Effector memory CD8-positive, alpha-beta T cell (primary cell): ENCODE measurements around the gene KLHDC4.

Experiments used
- ATAC-seq: fragments of 150-1000 bp; cut with Tn5 transposase; replicated peaks from 2 replicates; pipeline ENCODE4 v1.10.0; 2021; ENCODE audit warnings: mild to moderate bottlenecking, moderate library complexity
- DNase-seq, 3 experiments: peaks; one replicate each; pipeline ENCODE4 v3.0.0; 2021
- H3K27ac Mint-ChIP-seq, 2 donors: one replicate each; pipeline ENCODE4 v1.8.0; 2022; ENCODE audit warnings: mild to moderate bottlenecking in 2 of 2, mixed read lengths in 2 of 2, moderate library complexity in 2 of 2
- H3K27me3 Mint-ChIP-seq, 2 donors: one replicate each; pipeline ENCODE4 v1.8.0; 2022; ENCODE audit warnings: mixed read lengths in 2 of 2
- H3K36me3 Mint-ChIP-seq: one replicate; pipeline ENCODE4 v1.8.0; 2022; ENCODE audit warnings: mild to moderate bottlenecking, moderate library complexity, mixed read lengths; ENCODE audit not compliant: insufficient read depth
- H3K4me1 Mint-ChIP-seq, 2 donors: one replicate each; pipeline ENCODE4 v1.8.0; 2022; ENCODE audit warnings: low read depth in 2 of 2, mixed read lengths in 2 of 2
- H3K4me3 Mint-ChIP-seq, 2 donors: one replicate each; pipeline ENCODE4 v1.8.0; 2022; ENCODE audit warnings: mild to moderate bottlenecking in 2 of 2, mixed read lengths in 2 of 2, moderate library complexity in 2 of 2
- H3K9me3 Mint-ChIP-seq, 2 donors: one replicate each; pipeline ENCODE4 v1.8.0; 2022; ENCODE audit warnings: mixed read lengths in 2 of 2

The KLHDC4 gene

DNA sequence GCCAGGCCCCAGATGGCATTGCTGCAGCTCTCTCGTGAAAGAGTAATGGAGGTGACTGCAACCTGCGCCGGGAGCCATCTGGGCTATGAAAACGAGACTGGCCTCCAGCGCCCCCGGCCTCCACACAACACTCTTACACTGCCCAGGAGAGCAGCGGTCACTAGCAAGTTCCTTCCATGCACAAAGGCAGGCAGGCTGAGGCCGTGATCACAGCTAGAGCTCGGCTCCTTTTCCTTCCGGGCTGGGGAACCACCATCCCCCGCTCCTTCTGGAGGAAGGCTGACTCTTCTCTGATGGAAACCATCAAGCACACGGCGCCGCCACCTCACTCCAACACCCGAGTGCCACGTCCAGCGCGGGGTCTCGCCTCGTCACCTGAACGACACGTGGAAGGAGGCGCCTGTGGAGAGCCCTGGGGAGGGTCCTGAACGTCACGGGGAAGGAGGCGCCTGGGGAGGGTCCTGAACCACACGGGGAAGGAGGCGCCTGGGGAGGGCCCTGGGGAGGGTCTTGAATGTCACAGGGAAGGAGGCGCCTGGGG lies 61.9 kb downstream of the KLHDC4 start:
- H3K9me3 Mint-ChIP-seq, result no peaks in the 10 kb centered on the region
- H3K27me3 Mint-ChIP-seq, result no peaks in the 10 kb centered on the region
- H3K27ac Mint-ChIP-seq, result peak overlapping the region in 1 of 2 donors; percentile 80
- H3K36me3 Mint-ChIP-seq, result peaks cover 21% of the 10 kb centered on the region
- ATAC-seq (no peak), DNase-seq (no peak)
- peaks cover 25 to 33% of the 10 kb centered on the region in 2 donors for H3K4me1 Mint-ChIP-seq
- no peak overlapping the region for H3K4me3 Mint-ChIP-seq

DNA sequence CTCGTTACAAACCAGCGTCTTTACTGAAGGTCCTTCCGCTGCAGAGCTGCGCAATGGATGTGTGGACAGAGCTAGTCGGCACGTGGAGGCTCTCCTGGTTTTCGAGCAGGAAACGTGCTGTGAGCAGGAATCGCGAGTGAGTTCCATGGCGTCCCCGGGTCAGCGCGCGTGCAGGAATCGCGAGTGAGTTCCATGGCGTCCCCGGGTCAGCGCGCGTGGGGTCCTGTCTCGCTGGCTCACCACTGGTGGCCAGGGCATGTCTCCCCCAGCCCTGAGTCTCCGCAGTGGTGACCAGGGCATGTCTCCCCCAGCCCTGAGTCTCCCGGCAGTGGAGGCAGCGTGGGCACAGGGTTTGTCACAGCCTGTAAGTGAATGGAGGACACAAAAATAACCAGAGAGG lies 62.7 kb downstream of the KLHDC4 start:
- Mint-ChIP-seq H3K4me3 (peak overlapping the region; percentile 67 to 73), H3K27me3 (no peaks in the 10 kb centered on the region), H3K9me3 (no peaks in the 10 kb centered on the region), H3K4me1 (peaks cover 31 to 40% of the 10 kb centered on the region in 2 donors), H3K27ac (peak overlapping the region; percentile 80 to 85), H3K36me3 (peaks cover 16% of the 10 kb centered on the region)
- ATAC-seq, result no peak
- no peak for DNase-seq

DNA sequence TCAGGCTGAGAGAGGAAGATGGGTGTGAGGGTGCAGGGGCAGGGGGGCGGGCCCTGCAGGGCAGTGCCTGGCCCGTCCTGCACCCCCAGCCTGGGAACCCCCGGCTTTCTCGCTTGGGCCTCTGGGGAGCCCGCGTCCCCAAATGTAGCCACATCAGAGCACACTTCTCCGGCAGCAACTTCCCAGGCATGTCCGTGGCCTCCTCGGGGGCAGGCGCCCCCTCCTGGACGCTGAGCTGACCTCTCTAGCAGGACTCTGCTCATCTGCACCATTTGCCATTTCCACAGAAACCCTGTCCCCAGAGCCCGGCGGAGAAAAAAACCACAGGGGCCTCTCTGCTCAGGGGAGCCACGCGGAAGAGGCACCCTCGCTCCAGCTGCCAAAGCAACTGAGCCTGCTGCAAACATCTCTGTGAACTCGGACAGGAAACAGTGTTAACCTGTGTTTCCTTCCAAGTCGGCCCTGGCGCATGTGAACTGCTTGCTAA lies 63.4 kb downstream of the KLHDC4 start:
- Mint-ChIP-seq H3K36me3 (peaks cover 9% of the 10 kb centered on the region), H3K4me3 (peak overlapping the region; percentile 67 to 73), H3K4me1 (peaks cover 36 to 42% of the 10 kb centered on the region in 2 donors), H3K27ac (peak overlapping the region; percentile 80 to 85), H3K9me3 (no peaks in the 10 kb centered on the region), H3K27me3 (no peaks in the 10 kb centered on the region)
- ATAC-seq (peak; percentile 64), DNase-seq (peak; percentile 16 to 22 (median 17))

DNA sequence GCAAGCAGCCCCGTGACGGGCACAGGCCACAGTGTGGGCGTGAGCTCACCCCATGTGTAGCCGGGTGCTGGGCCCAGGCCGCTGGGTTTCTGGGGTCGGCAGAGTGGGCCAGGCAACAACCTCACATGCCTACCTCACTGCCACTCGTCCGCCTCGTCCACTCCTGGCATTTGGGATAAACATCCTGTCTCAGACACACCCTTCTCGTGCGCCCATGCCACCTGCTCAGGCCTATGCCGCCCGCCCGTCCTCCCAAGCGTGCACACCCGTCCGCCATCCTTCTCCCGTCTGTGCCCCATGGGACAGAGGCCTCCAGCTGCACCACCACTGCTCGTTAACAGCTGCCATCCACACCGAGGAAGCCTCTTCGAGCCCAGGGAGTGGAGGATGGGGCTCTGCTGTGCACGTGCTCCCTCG lies 64.3 kb downstream of the KLHDC4 start:
- H3K4me1 Mint-ChIP-seq, result peaks cover 36 to 42% of the 10 kb centered on the region in 2 donors
- peak overlapping the region in 1 of 2 donors; percentile 67 for H3K4me3 Mint-ChIP-seq
- peak overlapping the region; percentile 80 to 85 for H3K27ac Mint-ChIP-seq
- H3K9me3 Mint-ChIP-seq, result no peaks in the 10 kb centered on the region
- ATAC-seq (no peak), DNase-seq (no peak)
- H3K36me3 Mint-ChIP-seq, result peaks cover 3% of the 10 kb centered on the region
- no peaks in the 10 kb centered on the region for H3K27me3 Mint-ChIP-seq

DNA sequence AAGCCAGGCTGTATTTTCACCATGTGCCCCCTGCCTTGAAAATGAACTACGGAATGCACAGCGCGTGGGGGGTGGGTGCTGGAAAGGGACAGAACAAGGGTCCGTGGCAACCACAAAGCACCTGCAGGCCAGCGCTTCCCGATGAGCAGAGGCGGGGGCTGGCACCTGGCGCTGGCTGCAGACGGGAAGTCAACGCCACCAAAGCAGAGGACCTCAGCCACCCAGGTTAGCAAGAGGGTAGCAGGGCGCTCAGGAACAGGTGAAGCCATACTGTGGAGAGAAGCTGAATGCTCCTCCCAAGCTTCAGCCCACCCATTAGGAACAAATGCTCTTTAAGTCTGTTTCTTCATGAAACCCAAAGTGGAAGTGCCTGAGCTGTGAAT lies 64.7 kb downstream of the KLHDC4 start:
- H3K4me1 Mint-ChIP-seq, result peaks cover 36 to 42% of the 10 kb centered on the region in 2 donors

DNA sequence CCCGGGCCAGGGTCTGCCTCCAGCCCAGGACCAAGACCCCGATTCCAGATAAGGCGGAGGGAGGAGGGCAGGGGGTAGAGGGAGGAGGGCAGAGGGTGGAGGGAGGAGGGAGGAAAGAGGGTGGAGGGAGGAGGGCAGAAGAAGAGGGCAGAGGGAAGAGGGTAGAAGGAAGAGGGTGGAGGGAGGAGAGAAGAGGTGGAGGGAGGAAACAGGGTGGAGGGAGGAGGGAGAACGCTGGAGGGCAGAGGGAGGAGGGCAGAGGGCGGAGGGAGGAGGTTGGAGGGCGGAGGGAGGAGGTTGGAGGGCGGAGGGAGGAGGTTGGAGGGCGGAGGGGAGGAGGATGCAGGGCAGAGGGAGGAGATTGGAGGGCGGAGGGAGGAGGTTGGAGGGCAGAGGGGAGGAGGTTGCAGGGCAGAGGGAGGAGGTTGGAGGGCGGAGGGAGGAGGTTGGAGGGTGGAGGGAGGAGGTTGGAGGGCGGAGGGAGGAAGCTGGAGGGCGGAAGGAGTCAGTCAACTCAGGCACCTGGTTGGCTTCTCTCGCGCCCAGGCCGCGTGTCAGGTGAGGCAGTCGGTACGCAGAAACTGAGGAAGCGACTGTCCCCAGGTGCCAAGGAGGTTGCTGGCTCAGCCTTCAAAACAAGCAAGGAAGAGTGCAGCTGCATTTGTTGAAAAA lies 65.2 kb downstream of the KLHDC4 start:
- H3K27me3 Mint-ChIP-seq, result no peaks in the 10 kb centered on the region
- peaks cover 36 to 42% of the 10 kb centered on the region in 2 donors for H3K4me1 Mint-ChIP-seq
- no peak for ATAC-seq

More for the DNA sequence above, 64.7 kb downstream of the KLHDC4 start:
- H3K27me3 Mint-ChIP-seq, result no peaks in the 10 kb centered on the region
- no peak for ATAC-seq
- H3K36me3 Mint-ChIP-seq, result peaks cover 3% of the 10 kb centered on the region
- H3K4me3 Mint-ChIP-seq, result no peak overlapping the region
- H3K9me3 Mint-ChIP-seq, result no peaks in the 10 kb centered on the region
- peak overlapping the region; percentile 64 to 85 for H3K27ac Mint-ChIP-seq
- DNase-seq, result no peak

DNA sequence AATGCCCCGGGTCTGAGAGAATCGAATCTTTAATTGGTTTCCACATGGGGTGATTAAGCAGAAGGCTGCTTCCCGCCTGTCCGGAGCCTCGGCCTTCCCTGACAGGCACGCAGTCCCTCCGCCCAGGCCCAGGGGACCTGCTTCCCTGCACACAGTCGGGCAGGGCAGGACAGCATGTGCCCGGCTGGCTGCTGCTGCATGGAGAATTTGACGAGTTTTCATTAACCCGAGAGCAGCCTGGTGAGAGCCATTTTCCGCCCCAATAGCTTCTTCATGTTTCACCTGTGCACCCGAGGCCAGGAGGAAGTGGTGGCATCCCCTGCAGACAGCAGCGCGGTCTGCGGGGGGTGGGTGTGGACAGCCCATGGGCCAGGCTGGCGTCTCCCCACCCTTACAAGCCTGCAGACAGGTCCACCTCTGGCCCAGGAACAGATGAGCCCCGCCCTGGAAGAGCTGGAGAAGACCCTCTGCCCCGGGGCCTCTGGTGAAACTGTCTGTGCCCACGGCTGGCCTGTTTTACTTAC lies 67.0 kb downstream of the KLHDC4 start:
- Mint-ChIP-seq H3K4me3 (peak overlapping the region; percentile 60 to 61), H3K36me3 (peaks cover 3% of the 10 kb centered on the region), H3K27me3 (no peaks in the 10 kb centered on the region), H3K27ac (peak overlapping the region; percentile 87 to 89), H3K4me1 (peaks cover 36 to 44% of the 10 kb centered on the region in 2 donors), H3K9me3 (no peaks in the 10 kb centered on the region)
- DNase-seq (peak in 2 of 3 experiments; percentile 15 to 16), ATAC-seq (peak; percentile 66)

More for the DNA sequence above, 65.2 kb downstream of the KLHDC4 start:
- H3K36me3 Mint-ChIP-seq, result peaks cover 3% of the 10 kb centered on the region
- no peak for DNase-seq
- H3K9me3 Mint-ChIP-seq, result no peaks in the 10 kb centered on the region
- H3K27ac Mint-ChIP-seq, result peak overlapping the region; percentile 64 to 89
- no peak overlapping the region for H3K4me3 Mint-ChIP-seq

DNA sequence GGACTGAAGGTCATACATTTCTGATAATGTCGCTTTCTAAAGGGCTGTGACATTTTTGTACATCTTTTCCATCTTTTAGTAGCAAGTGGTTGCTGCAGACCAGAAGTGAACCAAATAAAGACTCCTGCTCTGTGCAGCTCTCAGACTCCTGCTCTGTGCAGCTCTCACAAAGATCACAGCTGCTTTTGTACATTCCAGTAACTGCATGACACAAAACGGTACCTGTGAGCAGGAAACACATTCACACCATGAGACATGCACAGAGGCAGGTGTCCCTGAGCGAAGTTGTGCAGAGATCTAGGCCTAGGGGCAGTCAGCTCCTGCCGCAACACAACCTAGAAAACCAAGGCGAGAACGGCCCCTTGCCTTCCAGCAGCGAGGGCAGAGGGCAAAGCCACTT lies 67.5 kb downstream of the KLHDC4 start:
- H3K9me3 Mint-ChIP-seq, result no peaks in the 10 kb centered on the region
- peak overlapping the region; percentile 60 to 61 for H3K4me3 Mint-ChIP-seq
- peaks cover 32 to 39% of the 10 kb centered on the region in 2 donors for H3K4me1 Mint-ChIP-seq
- no peak for ATAC-seq
- peaks cover 3% of the 10 kb centered on the region for H3K36me3 Mint-ChIP-seq
- peak overlapping the region; percentile 87 to 89 for H3K27ac Mint-ChIP-seq
- DNase-seq, result no peak
- no peaks in the 10 kb centered on the region for H3K27me3 Mint-ChIP-seq

DNA sequence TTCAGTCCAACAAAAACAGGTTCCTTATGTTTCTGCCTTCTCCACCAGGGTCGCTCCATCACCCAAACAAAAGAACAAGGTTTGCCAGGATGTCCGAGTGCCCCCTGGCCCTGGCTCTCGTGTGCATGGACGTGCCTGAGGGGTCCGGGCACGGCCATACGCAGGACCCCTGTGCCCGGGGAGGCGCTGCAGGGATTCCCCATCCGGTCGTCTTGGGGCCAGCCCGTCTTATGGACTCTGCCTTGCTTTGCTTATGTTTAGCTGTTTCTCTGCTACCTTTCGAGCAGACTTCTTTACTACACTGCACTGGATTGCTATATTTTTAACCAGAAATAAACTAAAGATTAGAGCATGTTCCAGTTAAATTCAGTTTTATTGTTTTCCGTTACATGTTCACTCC lies 68.0 kb downstream of the KLHDC4 start:
- Mint-ChIP-seq H3K4me1 (peaks cover 30 to 36% of the 10 kb centered on the region in 2 donors), H3K27me3 (no peaks in the 10 kb centered on the region), H3K27ac (peak overlapping the region; percentile 87 to 89), H3K4me3 (peak overlapping the region in 1 of 2 donors; percentile 61), H3K9me3 (no peaks in the 10 kb centered on the region), H3K36me3 (peaks cover 7% of the 10 kb centered on the region)
- DNase-seq (no peak), ATAC-seq (no peak)

DNA sequence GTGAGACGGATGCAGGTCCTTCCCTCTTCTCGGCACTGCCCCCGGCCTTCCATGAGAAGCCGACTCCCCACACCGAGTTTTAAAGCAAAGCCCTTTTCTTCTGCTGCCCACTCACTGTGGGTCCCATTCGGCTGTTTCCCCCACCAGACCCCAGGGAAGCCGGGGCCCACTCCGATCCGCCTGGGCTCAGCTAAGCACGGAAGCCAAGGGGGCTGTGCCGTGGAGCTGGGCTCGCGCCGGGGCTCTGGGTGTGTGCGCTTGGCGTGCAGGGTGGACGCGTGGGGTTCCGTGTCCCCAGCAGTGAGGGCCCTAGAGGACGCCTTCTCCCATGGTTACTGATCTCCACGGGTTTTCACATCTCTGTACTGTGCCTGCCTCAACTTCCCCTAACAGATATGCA lies 68.5 kb downstream of the KLHDC4 start:
- H3K4me1 Mint-ChIP-seq, result peaks cover 25 to 31% of the 10 kb centered on the region in 2 donors
- H3K36me3 Mint-ChIP-seq, result peaks cover 7% of the 10 kb centered on the region
- ATAC-seq (no peak), DNase-seq (no peak)
- H3K27me3 Mint-ChIP-seq, result no peaks in the 10 kb centered on the region
- H3K27ac Mint-ChIP-seq, result no peak overlapping the region
- H3K9me3 Mint-ChIP-seq, result no peaks in the 10 kb centered on the region
- no peak overlapping the region for H3K4me3 Mint-ChIP-seq

DNA sequence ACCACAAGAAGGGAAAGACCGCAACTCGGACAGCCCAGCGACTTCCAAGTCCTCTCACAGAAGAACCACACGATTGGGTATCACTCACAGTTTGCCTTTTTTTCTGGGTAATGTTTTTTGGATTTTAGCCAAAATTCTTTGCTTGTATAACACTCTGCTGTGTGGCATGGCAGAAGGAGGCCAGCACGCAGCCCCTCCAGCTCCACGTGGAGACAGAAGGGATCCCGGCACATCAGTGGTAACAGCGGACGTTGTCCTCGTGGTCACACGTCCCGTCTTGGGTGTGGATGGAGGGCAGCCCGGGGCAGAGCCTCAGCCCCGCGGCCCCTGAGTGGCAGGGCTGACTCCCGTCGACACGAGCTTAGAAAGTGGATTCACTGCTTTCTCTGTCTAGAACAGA lies 69.1 kb downstream of the KLHDC4 start:
- Mint-ChIP-seq H3K27ac (peak overlapping the region in 1 of 2 donors; percentile 74), H3K9me3 (no peaks in the 10 kb centered on the region), H3K4me3 (no peak overlapping the region), H3K4me1 (peaks cover 21 to 27% of the 10 kb centered on the region in 2 donors), H3K27me3 (no peaks in the 10 kb centered on the region), H3K36me3 (peaks cover 7% of the 10 kb centered on the region)
- no peak for ATAC-seq
- no peak for DNase-seq

DNA sequence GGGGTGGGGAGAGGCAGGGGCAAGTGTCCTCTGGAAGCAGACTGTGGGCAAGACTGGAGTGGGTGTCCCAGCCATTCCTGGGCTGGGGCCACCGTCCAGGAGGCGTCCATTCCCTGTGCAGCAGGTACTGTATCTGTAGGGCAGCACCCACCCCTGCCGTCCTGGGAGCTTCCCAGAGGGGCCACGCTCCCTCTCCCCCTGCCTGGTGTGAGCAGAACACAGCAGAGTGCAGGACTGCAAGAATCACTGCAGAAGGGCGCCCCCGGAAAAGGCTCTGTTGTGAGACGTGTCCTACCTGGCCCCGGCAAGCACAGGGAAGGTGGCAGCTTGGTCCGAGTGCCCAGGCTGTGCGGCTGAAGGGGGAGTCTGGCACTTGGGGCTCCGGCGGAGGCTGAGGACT lies 70.3 kb downstream of the KLHDC4 start:
- H3K27ac Mint-ChIP-seq, result peak overlapping the region in 1 of 2 donors; percentile 28
- peaks cover 20 to 21% of the 10 kb centered on the region in 2 donors for H3K4me1 Mint-ChIP-seq
- peaks cover 7% of the 10 kb centered on the region for H3K36me3 Mint-ChIP-seq
- ATAC-seq (no peak), DNase-seq (no peak)
- no peaks in the 10 kb centered on the region for H3K9me3 Mint-ChIP-seq
- H3K4me3 Mint-ChIP-seq, result no peak overlapping the region
- no peaks in the 10 kb centered on the region for H3K27me3 Mint-ChIP-seq

DNA sequence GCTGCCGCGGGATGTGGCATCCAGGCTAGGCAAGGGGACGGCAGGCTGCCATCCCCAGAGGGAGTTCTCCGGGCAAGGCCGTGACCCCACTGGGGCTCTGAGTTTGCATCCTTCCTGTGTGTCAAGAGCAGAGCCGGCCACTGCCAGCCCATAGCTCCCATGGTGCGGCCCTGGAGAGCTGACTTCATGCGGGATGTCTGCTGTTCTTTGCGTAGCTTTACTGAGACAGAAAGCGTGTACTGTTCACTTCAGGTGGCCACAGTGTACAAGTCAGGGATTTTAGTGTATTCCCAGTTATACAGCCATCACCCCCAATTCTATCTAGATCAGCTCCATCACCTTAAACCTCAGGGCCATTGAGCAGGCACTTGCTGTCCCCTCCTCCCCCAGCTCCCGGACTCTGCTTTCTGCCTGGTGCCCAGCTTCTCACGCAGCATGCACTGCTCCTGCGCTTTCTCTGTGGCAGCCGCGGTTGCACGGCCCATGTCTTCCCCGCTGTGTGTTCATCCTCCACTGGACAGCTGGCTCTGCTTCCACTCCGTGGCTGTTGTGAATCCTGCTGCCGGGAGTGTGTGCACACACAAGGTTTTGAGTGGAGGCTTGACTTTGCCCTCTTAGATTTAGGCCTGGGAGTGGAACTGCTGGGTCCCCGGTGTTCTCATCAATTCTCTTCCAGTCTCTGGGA lies 71.2 kb downstream of the KLHDC4 start:
- Mint-ChIP-seq H3K27ac (peak overlapping the region in 1 of 2 donors; percentile 28), H3K27me3 (no peaks in the 10 kb centered on the region), H3K4me1 (peaks cover 16 to 17% of the 10 kb centered on the region in 2 donors), H3K36me3 (peaks cover 7% of the 10 kb centered on the region), H3K9me3 (no peaks in the 10 kb centered on the region), H3K4me3 (no peak overlapping the region)
- DNase-seq (no peak), ATAC-seq (no peak)
